ENCODE measurements around the gene PLCB3. TPM values are rescaled to one million over a fixed set of nuclear protein-coding genes. Genes with fewer than 3 reads are reported as not detected.

Gene PLCB3
- polyA plus RNA-seq, 1 donor, result 12.4 TPM

GRCh38 chr11:64222651-64223000, 28.7 kb upstream of the PLCB3 start:
- DNase-seq, result no peak

GRCh38 chr11:64223001-64223651, 28.2 kb upstream of the PLCB3 start:
- no peak for DNase-seq

GRCh38 chr11:64224151-64224890, 27.0 kb upstream of the PLCB3 start:
- no peak for DNase-seq

DNA sequence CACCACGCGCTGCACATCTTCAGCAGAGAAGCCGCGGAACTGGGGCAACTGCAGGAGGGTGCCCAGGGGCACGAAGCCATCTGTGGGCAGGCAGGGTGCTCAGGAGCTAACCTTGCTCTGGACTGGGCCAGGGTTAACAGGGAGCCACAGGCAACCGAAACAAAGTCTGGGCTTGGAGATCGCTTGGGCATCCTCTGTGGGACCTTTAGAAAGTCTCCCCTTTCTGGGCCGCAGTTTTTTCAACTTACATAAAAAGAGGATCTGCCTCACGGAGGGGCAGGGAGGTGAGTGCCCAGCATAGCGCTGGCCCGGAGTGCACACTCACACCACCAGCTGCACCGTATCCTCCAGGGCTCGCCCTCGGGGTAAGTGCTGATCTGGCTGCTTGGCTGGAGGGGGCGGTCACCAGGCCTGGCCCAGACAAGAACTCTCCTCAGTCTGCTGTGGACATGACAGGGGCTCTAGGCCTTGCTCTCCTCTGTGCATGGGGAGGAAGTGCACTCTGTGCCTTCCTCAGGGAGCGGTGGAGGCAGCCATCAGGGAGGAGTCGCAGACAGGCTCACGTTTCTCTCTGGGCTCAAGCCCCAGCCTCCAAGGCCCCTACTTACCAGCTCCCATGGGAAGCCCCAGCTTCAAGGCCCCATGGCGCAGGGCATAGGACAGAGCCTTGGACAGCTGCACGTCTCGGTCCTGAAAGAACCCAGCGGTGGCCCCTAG, 26.3 kb upstream of the PLCB3 start:
- no peak for DNase-seq

GRCh38 chr11:64225608-64226506, 25.5 kb upstream of the PLCB3 start, which contains the start of the genes NUDT22 and TRPT1:
NUDT22 (plus strand) TSS chr11:64226274; CDS start chr11:64226653, 379 bp downstream.
TRPT1 (minus strand) TSS chr11:64226186; CDS start chr11:64225860, 326 bp downstream.
- peak; percentile 90 for DNase-seq

- no peak for DNase-seq
Observed at GRCh38 chr11:64226507-64227051, 24.8 kb upstream of the PLCB3 start.

GRCh38 chr11:64227405-64227956, 23.8 kb upstream of the PLCB3 start:
- no peak for DNase-seq

- DNase-seq, result no peak
Observed at GRCh38 chr11:64229090-64229743, 22.1 kb upstream of the PLCB3 start.

- DNase-seq, result no peak
Observed at GRCh38 chr11:64229744-64230170, 21.6 kb upstream of the PLCB3 start.

- peak; percentile 91 for DNase-seq
Observed at GRCh38 chr11:64230171-64230984, 21.0 kb upstream of the PLCB3 start, which contains the start of gene DNAJC4. DNAJC4 (plus strand) TSS chr11:64230548; CDS start chr11:64230855, 307 bp downstream.

- DNase-seq, result no peak
Observed at GRCh38 chr11:64230985-64231365, 20.4 kb upstream of the PLCB3 start.

DNA sequence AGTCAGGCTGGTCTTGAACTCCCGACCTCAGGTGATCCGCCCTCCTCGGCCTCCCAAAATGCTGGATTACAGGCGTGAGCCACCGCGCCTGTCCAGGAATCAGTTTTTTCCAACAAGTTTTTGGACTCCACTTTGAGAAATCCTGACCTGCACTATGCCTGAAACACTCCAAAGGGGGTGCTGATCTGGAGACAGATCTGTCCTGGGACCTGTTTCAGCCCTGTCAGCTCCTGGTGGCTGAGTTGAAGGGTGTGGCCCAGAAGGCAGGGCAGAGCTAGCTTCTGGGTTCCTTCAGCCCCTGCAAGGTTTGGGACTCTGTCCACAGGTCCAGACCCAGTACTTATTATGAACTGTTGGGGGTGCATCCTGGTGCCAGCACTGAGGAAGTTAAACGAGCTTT, 19.8 kb upstream of the PLCB3 start:
- DNase-seq, result peak; percentile 1

- DNase-seq, result peak; percentile 6
Observed at GRCh38 chr11:64232182-64232966, 19.0 kb upstream of the PLCB3 start.

GRCh38 chr11:64232967-64233315, 18.4 kb upstream of the PLCB3 start:
- DNase-seq, result no peak

GRCh38 chr11:64233913-64234586, 17.3 kb upstream of the PLCB3 start, which contains the start of gene VEGFB:
VEGFB (plus strand) TSS chr11:64234584; CDS start chr11:64234834, 250 bp downstream.
- DNase-seq, result peak; percentile 64

DNA sequence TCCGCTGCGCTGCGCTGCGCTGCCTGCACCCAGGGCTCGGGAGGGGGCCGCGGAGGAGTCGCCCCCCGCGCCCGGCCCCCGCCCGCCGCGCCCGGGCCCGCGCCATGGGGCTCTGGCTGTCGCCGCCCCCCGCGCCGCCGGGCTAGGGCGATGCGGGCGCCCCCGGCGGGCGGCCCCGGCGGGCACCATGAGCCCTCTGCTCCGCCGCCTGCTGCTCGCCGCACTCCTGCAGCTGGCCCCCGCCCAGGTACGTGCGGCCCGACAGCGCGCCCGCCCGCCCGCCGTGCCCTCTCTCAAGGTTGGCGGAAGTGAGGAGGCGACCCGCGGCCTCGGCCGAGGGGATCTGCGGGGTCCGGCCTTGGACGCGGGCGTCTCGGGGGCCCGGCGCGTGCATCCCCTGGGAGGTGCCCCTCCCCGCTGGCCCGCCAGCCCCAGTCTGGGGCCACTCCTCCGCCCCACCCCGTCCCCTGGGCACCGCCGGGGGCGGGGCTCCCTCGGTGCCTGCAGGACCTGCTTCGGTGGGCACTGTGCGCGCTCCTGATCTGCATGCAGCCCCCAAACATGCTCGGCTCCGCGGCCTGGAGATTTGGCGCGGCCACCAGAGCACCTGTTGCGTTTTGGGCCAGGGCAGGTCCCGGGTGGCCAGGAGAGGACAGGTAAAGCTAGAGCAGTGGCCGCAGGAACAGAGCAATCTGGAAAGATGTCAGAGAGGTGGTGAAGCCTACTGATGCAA, 16.5 kb upstream of the PLCB3 start:
- no peak for DNase-seq

- DNase-seq, result no peak
Observed at GRCh38 chr11:64235437-64236161, 15.7 kb upstream of the PLCB3 start.

All from hindlimb muscle (tissue), 1 donor.